Endothelial cell of umbilical vein (primary cell): ENCODE measurements around the gene SPIRE1.
"Not testable (repeated sequence)": the region's sequence is repeated elsewhere in the genome, so short reads cannot be mapped to it uniquely, and the experiment has no call there.

Experiments used
- CTCF ChIP-seq, 2 donors: IDR thresholded peaks; 1 replicate in 1 of 2; 2 replicates in 1 of 2; pipeline ENCODE4 v1.5.1; 2011; ENCODE audit warnings: low read length in 2 of 2, mild to moderate bottlenecking in 2 of 2, moderate library complexity in 2 of 2, control low read depth in 1 of 2, inconsistent platforms in 1 of 2, low read depth in 1 of 2; ENCODE audit not compliant: insufficient read depth in 1 of 2; ENCODE audit errors: extremely low read depth in 1 of 2
- EZH2 ChIP-seq: IDR thresholded peaks from 2 replicates; pipeline ENCODE4 v1.6.1; 2012; ENCODE audit warnings: borderline replicate concordance, low read depth, mild to moderate bottlenecking, moderate library complexity, low read length, inconsistent platforms; ENCODE audit not compliant: severe bottlenecking
- FOS ChIP-seq: IDR thresholded peaks from 2 replicates; pipeline ENCODE4 v1.6.1; 2011; ENCODE audit warnings: mild to moderate bottlenecking, low read length, moderate library complexity, borderline replicate concordance; ENCODE audit not compliant: insufficient read depth
- GATA2 ChIP-seq: IDR thresholded peaks from 2 replicates; pipeline ENCODE4 v1.7.0; 2011; ENCODE audit warnings: low read depth, mild to moderate bottlenecking, moderate library complexity, mixed read lengths, low read length; ENCODE audit not compliant: insufficient read length, insufficient read depth
- JUN ChIP-seq: IDR thresholded peaks from 2 replicates; pipeline ENCODE4 v1.6.1; 2011; ENCODE audit warnings: borderline replicate concordance, low read depth; ENCODE audit not compliant: insufficient read length, insufficient read depth
- MAX ChIP-seq: IDR thresholded peaks from 2 replicates; pipeline ENCODE4 v1.6.1; 2011; ENCODE audit not compliant: insufficient read depth, insufficient read length
- MYC ChIP-seq: IDR thresholded peaks from one replicate; pipeline ENCODE4 v1.6.1; 2011; ENCODE audit warnings: mild to moderate bottlenecking, low read depth, low read length
- POLR2A ChIP-seq: IDR thresholded peaks from 2 replicates; pipeline ENCODE4 v1.6.1; 2012; ENCODE audit warnings: low read depth, mild to moderate bottlenecking, control low read depth, low read length
- POLR2AphosphoS5 ChIP-seq: IDR thresholded peaks from 2 replicates; pipeline ENCODE4 v1.6.1; 2012; ENCODE audit warnings: low read depth, mild to moderate bottlenecking, control low read depth, low read length, moderate library complexity; ENCODE audit not compliant: insufficient read depth

GRCh38 chr18:12539158-12539557 is 118.7 kb downstream of the SPIRE1 start:
- not testable (repeated sequence) for TF ChIP-seq POLR2A; CTCF (IDR thresholded peaks at IDR 0.05; ENCODE audit: extremely low read depth in 1 of 2, insufficient read depth in 1 of 2, low read depth in 1 of 2, low read length in 2 of 2); POLR2AphosphoS5; EZH2; MYC; FOS; MAX; GATA2; JUN
